Measurements from ENCODE around the gene ATP9A. TPM values are rescaled to one million over a fixed set of nuclear protein-coding genes. Genes with fewer than 3 reads are reported as not detected.
"Not testable (repeated sequence)": the region's sequence is repeated elsewhere in the genome, so short reads cannot be mapped to it uniquely, and the experiment has no call there.

ATP9A gene
- total RNA-seq, 1 donor from 2014 or later, result 88.1 TPM

DNA sequence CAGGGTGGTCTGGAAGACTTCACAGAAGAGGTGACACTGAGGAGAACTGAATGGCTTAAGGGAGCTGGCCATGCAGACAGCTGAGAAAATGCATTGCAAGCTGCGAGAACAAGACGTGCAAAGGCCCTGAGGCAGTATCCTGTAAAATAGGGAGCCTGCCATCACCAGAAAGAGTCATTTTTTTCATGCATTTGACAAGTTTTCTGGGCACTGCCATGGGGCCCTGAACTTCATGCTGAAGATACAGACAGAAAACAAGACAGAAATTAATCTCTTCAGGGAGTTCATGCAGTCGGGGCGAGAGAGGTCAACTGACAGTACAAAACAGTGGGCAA lies 196.8 kb downstream of the ATP9A start:
- Mint-ChIP-seq H3K36me3 (ENCODE audit: insufficient read depth) (no peaks in the 10 kb centered on the region), H3K4me1 (ENCODE audit: low read depth) (no peaks in the 10 kb centered on the region), H3K27ac (no peak overlapping the region), H3K27me3 (peaks cover 38% of the 10 kb centered on the region), H3K4me3 (ENCODE audit: low read depth) (no peak overlapping the region), H3K9me3 (ENCODE audit: low read depth) (peaks cover 6% of the 10 kb centered on the region)
- TF ChIP-seq, protein P1, sequence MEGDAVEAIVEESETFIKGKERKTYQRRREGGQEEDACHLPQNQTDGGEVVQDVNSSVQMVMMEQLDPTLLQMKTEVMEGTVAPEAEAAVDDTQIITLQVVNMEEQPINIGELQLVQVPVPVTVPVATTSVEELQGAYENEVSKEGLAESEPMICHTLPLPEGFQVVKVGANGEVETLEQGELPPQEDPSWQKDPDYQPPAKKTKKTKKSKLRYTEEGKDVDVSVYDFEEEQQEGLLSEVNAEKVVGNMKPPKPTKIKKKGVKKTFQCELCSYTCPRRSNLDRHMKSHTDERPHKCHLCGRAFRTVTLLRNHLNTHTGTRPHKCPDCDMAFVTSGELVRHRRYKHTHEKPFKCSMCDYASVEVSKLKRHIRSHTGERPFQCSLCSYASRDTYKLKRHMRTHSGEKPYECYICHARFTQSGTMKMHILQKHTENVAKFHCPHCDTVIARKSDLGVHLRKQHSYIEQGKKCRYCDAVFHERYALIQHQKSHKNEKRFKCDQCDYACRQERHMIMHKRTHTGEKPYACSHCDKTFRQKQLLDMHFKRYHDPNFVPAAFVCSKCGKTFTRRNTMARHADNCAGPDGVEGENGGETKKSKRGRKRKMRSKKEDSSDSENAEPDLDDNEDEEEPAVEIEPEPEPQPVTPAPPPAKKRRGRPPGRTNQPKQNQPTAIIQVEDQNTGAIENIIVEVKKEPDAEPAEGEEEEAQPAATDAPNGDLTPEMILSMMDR (IDR thresholded peaks at IDR 0.05; ENCODE audit: unreplicated experiment), result no peak
- DNase-seq (ENCODE audit: low spot score, unreplicated experiment), result no peak

DNA sequence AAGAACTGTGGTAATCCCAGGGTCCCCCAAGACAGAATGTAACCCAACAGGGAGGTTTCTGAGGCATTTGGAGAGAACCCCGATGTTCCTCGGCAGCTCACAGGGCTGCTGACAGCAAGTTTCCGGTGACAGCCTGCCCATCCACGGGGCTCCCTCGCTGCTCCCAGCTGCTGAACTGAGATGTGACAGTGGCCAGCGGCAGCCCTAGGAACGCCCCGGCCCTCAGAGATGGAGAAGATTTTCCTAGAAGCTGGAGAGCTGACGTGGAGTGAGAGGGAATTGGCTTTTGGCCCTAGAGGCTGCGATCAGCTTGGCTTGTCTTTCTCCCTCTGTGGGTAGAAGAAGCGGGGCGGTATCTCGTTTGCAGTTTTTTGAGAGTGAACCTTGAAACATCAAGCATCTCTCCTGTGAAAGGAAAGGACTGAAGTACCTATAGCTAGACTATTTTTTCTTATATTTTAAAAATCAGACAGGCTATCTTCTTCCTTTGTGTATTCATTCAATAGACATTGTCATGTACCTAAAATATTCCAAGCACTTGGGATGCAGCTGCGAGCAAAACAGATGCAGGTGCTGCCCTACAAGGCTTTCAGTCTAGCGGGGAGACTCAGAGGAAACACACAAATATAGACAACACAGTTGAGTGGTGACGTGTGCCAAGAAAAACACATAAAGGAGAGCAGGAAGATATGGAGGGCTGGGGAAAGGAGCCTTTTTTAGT lies 197.3 kb downstream of the ATP9A start:
- TF ChIP-seq, protein P1 (IDR thresholded peaks at IDR 0.05; ENCODE audit: unreplicated experiment), result no peak
- no peaks in the 10 kb centered on the region for H3K4me1 Mint-ChIP-seq (ENCODE audit: low read depth)
- no peak overlapping the region for H3K27ac Mint-ChIP-seq
- H3K9me3 Mint-ChIP-seq (ENCODE audit: low read depth), result peaks cover 6% of the 10 kb centered on the region
- no peak for DNase-seq (ENCODE audit: low spot score, unreplicated experiment)
- peaks cover 42% of the 10 kb centered on the region for H3K27me3 Mint-ChIP-seq
- H3K36me3 Mint-ChIP-seq (ENCODE audit: insufficient read depth), result no peaks in the 10 kb centered on the region
- H3K4me3 Mint-ChIP-seq (ENCODE audit: low read depth), result no peak overlapping the region

DNA sequence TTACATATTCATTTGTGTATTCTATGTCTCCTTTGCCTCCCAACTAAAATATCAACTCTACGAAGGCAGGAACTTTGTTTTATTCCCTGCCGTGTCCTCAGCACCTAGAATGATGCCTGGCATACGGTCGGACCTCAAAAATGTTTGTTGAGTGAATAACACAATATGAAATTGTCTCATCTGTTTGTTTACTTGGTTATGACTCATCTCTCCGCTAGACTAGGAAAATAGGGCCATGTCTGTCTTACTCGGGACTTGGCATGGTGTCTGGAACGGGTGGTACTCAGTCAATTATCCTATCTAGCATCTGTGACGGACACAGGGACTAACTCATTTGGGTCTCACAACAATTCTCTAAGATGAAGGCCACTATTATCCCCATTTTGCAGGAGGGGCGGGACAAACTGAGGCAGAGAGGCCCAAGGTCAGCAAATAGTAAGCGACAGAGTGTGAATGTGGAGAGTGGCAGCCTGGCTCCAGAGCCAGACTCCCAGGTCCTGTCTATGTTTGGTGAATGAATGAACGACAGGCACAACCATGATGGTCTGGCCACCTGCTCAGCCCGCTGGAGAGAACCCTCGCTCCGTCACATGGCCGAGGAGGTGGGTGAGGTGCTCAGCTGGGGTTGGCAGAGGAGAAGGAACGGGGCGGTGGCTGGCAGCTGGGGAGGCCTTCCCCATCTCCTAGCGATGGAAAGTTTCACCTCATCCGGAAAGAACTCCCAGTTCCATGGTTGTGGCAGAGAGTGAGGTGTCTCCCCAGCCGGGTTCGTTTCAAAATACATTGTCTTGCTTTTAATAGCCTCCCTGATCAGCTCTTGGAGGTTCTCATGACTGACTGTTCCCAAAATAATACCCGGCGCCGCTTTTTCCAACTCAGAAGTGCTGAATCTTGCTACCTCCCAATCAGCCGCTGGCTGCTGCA lies 198.1 kb downstream of the ATP9A start:
- H3K4me1 Mint-ChIP-seq (ENCODE audit: low read depth), result no peaks in the 10 kb centered on the region
- no peak overlapping the region for H3K27ac Mint-ChIP-seq
- H3K36me3 Mint-ChIP-seq (ENCODE audit: insufficient read depth), result no peaks in the 10 kb centered on the region
- peaks cover 47% of the 10 kb centered on the region for H3K27me3 Mint-ChIP-seq
- H3K9me3 Mint-ChIP-seq (ENCODE audit: low read depth), result peaks cover 6% of the 10 kb centered on the region
- H3K4me3 Mint-ChIP-seq (ENCODE audit: low read depth), result no peak overlapping the region
- TF ChIP-seq, protein P1 (IDR thresholded peaks at IDR 0.05; ENCODE audit: unreplicated experiment), result no peak
- no peak for DNase-seq (ENCODE audit: low spot score, unreplicated experiment)

DNA sequence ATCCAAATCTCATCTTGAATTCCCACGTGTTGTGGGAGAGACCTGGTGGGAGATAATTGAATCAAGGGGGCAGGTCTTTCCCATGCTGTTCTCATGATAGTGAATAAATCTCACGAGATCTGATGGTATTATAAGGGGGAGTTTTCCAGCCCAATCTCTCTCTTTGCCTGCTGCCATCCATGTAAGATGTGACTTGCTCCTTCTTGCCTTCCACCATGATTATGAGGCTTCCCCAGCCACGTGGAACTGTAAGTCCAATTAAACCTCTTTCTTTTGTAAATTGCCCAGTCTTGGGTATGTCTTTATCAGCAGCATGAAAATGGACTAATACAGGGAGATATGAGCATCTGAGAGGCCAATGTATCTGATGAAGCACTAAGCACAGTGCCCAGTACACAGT lies 199.7 kb downstream of the ATP9A start:
- H3K9me3 Mint-ChIP-seq (ENCODE audit: low read depth); H3K4me1 Mint-ChIP-seq (ENCODE audit: low read depth); H3K36me3 Mint-ChIP-seq (ENCODE audit: insufficient read depth); DNase-seq (ENCODE audit: low spot score, unreplicated experiment); H3K27ac Mint-ChIP-seq; H3K4me3 Mint-ChIP-seq (ENCODE audit: low read depth): not testable (repeated sequence)
- H3K27me3 Mint-ChIP-seq, result peaks cover 57% of the 10 kb centered on the region

DNA sequence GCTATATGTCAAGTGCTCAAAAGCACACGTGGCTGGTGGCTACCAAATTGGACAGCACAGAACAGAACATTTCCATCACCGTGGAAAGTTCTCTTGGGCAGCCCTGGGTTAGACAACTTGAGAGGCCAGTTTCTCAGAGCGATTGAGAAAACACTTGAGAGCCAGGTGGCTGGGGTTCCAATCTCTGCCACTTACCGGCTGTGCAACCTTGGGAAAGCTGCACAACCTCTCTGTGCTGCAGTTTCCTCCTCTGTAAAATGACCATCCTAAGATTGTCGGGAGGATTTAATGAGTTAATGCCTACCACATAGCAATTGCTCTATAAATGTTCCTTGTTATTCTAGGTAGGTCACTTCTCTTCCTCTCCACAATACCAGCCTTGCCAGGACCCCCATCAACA lies 200.6 kb downstream of the ATP9A start:
- Mint-ChIP-seq H3K27ac (no peak overlapping the region), H3K9me3 (ENCODE audit: low read depth) (peaks cover 3% of the 10 kb centered on the region), H3K36me3 (ENCODE audit: insufficient read depth) (no peaks in the 10 kb centered on the region), H3K4me1 (ENCODE audit: low read depth) (peaks cover 9% of the 10 kb centered on the region), H3K27me3 (peaks cover 66% of the 10 kb centered on the region), H3K4me3 (ENCODE audit: low read depth) (no peak overlapping the region)
- DNase-seq (ENCODE audit: low spot score, unreplicated experiment), result no peak
- TF ChIP-seq, protein P1 (IDR thresholded peaks at IDR 0.05; ENCODE audit: unreplicated experiment), result no peak

Data from progenitor cell of endocrine pancreas (in vitro differentiated cells).